ENCODE data around the gene SLC2A11. TPM values are rescaled to one million over a fixed set of nuclear protein-coding genes. Genes with fewer than 3 reads are reported as not detected.

SLC2A11 gene
- total and polyA plus RNA-seq, 9 of the 15 experiments (the other 6 are each of a cell fraction or from before 2014, with no cell fraction given) = 0.44 to 2.7 (median 2.1) TPM

GRCh38 chr22:23858484-23858815 lies 775 bp downstream of the SLC2A11 start:
- TF ChIP-seq ZNF445 (CRISPR knock-in tag; IDR thresholded peaks at IDR 0.05; ENCODE audit: low read depth) (no peak), CTCF (IDR thresholded peaks at IDR 0.05 in 2 of 3, conservative IDR thresholded peaks at IDR 0.05 in 1 of 3; ENCODE audit: insufficient read depth in 2 of 3, low read depth in 1 of 3, low read length in 3 of 3) (0 out of 6 replicates have a peak, but pooled peaks of 1 of the 3 experiments have one; percentile 19), ZBTB12 (CRISPR knock-in tag; IDR thresholded peaks at IDR 0.05) (no peak), PREB (CRISPR knock-in tag; IDR thresholded peaks at IDR 0.05) (no peak), ZFP30 (CRISPR knock-in tag; IDR thresholded peaks at IDR 0.05; ENCODE audit: borderline replicate concordance) (no peak), NRF1 (conservative IDR thresholded peaks at IDR 0.05 in 1 of 2, IDR thresholded peaks at IDR 0.05 in 1 of 2) (no peak)
- H2AFZ ChIP-seq (ENCODE audit: low read depth, low read length) = no peak overlapping the region; the same call in 1 of the 2 replicates

More at GRCh38 chr22:23858484-23858815, 775 bp downstream of the SLC2A11 start:
- no peaks in the 10 kb centered on the region for H3K36me3 ChIP-seq (ENCODE audit: control insufficient read depth, insufficient read depth, low read length)
- H3K9me1 ChIP-seq (ENCODE audit: control insufficient read depth, insufficient read depth, low read length) = no peaks in the 10 kb centered on the region
- H3K9me3 ChIP-seq (replicated peaks; ENCODE audit: control insufficient read depth, insufficient read depth, low read depth, low read length) = no peaks in the 10 kb centered on the region
- ChIA-PET POLR2A (interaction anchor here (1.1 to 1.3 kb wide), 2 partner anchors 36 to 39 kb away, joined by 3 to 6 read pairs; partner anchors contain the start of gene MIF), CTCF (ENCODE audit: low intra/inter-chr PET ratio) (no interaction called here)
- BruUV-seq (replicated peaks) = no TSS peak
- peak overlapping the region; percentile 51 for H3K4me3 ChIP-seq
- H3K4me1 ChIP-seq (replicated peaks in 1 of 2; ENCODE audit: control insufficient read depth in 2 of 2, insufficient read depth in 2 of 2, low read length in 2 of 2) = peaks cover 0 to 19% of the 10 kb centered on the region in 2 experiments; a peak in 3 of 5 replicates
- DNase-seq (ENCODE audit: extremely low read depth in 1 of 4, low spot score in 3 of 4) (no peak), ATAC-seq (no peak), FAIRE-seq (no peak)
- peak overlapping the region; percentile 89 for H3K4me2 ChIP-seq (ENCODE audit: insufficient read depth, low read length)
- in situ Hi-C loops (cut with MboI) = loop anchor here (25.0 kb wide), 1 partner anchor 546 kb away; no protein-coding TSS in a partner anchor
- no peaks in the 10 kb centered on the region for H3K27me3 ChIP-seq (ENCODE audit: control insufficient read depth in 2 of 2, insufficient read depth in 2 of 2, low read length in 2 of 2)
- no peaks in the 10 kb centered on the region for H3K79me2 ChIP-seq (ENCODE audit: control insufficient read depth, insufficient read depth, low read length)
- H4K20me1 ChIP-seq (replicated peaks; ENCODE audit: control insufficient read depth, insufficient read depth, low read length) = no peaks in the 10 kb centered on the region
- WGBS (ENCODE audit: insufficient coverage, low coverage, missing lambda C conversion rate) = 63% methylated on average over 7 of the region's 7 CpGs
- intact Hi-C loops (cut with micrococcal nuclease) = no loop called here
- H3K27ac ChIP-seq (ENCODE audit: extremely low read depth, low read depth, low read length) = no peak overlapping the region
- H3K9ac ChIP-seq (ENCODE audit: insufficient read depth in 1 of 2, low read depth in 2 of 2, low read length in 2 of 2) = peak overlapping the region in 1 of 2 experiments; percentile 91; a peak in 2 of 4 replicates
